Fibroblast of gingiva (primary cell): ENCODE data around the gene TSPEAR.

Experiments used
- DNase-seq: peaks from one replicate; pipeline ENCODE4 v3.0.0-alpha.2; 2011; ENCODE audit warnings: low read depth

Gene TSPEAR

DNA sequence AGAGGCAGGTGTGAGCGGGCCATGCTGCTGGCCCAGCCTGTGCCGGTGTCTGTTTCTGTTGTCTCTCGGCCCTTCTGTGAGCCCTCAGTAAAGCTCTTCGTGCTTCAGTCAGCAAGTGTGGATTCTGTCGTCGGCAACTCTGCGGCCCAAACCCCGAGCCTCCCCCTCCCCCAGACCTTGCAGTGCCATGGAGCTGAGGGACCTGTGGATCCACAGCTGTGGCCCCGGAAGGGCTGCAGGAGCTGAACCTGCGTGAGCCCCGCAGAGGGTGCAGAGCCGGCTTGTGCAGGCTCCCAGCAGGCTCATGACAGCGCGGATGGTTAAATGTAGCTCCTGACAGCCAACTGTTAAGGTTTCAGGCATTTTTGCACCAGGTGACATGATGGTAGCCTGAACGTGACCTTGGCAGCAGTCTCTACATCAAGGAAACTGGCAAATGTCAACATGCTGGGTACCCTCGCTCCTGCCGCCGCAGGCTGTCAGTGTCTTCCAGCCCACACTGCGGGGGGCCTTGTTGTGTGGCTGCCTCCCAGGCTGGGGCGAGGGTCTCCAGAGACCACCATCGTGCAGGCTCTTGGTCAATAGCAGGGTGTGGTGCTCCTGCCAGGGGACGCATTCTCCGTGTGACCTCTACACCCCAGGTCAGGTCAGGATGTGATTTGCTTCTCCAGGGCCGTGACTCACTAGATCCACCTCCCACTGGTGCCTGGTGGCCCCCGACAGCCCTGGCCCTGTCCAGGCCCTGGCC lies 249.1 kb downstream of the TSPEAR start:
- DNase-seq, result no peak

DNA sequence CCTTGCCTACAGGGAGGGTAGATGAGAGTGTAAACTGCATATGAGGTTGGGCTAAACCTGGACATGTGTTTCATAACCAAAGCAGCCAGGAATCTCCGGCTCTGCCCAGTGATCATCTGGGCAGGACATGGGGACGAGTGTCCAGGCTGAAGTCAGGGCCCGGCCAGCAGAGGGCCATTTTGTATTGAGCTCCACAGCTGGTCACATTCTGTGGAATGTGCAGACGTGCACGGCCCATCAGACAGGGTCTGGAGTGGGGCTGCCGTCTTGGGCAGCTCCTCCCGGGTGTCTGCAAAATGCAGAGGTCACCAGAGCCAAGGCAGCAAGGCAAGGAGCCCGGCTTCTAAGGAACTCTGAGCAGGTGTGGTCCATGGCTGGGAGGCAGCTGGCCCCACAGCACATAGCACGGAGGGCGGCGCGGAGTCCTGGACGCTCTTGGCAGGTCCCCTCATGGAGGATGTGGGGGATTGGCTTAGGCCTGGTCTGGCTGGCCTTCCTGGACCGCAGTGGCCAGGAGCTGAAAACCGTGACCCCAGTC lies 249.8 kb downstream of the TSPEAR start:
- no peak for DNase-seq

GRCh38 chr21:44461005-44461404 lies 250.4 kb downstream of the TSPEAR start:
- no peak for DNase-seq

DNA sequence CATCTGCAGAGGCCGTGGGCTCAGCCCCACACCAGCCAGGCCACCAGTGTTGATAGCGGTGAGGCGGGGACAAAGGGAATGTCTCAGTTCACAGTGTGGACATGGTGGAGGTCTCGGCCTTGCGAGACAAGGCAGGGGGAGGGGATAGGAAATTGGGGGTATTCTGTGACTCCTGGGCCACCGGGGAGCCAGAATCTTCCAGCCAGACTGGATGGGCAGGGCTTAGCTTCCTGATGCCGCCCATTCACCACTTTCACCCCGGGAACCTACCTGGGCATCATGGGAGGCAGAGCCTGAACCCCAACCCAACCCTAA lies 251.0 kb downstream of the TSPEAR start:
- DNase-seq, result no peak

- no peak for DNase-seq
These were observed 251.5 kb downstream of the TSPEAR start for GRCh38 chr21:44459712-44460440.

GRCh38 chr21:44458971-44459711 lies 252.2 kb downstream of the TSPEAR start:
- DNase-seq, result no peak

DNA sequence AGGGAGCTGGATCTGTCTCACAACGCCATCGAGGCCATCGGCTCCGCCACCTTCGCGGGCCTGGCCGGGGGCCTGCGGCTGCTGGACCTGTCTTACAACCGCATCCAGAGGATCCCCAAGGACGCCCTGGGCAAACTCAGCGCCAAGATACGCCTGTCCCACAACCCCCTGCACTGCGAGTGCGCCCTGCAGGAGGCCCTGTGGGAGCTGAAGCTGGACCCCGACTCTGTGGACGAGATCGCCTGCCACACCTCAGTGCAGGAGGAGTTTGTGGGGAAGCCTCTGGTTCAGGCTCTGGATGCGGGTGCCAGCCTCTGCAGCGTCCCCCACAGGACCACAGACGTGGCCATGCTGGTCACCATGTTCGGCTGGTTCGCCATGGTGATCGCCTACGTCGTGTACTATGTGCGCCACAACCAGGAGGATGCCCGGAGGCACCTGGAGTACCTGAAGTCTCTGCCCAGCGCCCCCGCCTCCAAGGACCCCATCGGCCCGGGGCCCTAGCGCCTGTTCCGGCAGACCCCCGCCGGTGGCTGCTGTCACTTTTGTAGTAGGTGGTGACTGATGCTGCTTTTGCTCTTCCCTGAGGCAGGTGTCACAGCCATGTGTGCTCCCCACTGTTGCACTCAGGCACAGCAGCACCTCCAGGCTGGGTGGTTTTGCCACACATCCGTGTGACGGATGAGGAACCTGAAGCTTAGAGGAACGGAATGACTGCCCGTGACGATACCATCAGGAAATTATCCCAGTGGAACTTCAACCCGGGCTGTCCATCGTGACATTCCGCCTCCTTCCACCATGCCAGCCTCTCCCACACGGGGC lies 254.2 kb downstream of the TSPEAR start:
- no peak for DNase-seq

DNA sequence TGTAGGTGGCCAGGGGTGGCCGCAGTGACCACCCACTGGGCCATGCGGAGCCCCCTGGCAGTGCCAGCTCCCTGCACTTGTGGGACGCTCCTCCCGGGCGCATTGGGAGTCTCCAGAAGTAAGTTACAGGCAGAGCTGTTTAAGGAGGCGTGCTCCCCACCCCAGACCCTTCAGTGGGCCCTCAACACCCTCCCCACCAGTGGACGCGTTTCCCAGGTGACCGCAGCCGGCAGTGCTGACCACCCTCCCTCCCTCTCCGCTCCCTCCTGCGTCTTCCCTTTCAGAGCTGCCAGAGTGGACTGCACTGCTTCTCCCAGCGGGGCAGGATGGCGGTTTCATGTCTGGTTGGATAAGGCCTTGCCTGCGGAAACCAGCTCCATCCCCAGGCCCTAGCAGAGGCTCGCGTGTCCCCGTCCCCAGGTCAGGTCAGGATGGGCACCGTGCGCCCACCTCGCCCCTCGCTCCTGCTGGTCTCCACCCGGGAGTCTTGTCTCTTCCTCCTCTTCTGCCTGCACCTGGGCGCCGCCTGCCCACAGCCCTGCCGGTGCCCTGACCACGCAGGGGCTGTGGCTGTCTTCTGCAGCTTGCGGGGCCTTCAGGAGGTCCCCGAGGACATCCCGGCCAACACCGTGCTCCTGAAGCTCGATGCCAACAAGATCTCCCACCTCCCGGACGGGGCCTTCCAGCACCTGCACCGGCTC lies 255.0 kb downstream of the TSPEAR start:
- DNase-seq, result no peak

DNA sequence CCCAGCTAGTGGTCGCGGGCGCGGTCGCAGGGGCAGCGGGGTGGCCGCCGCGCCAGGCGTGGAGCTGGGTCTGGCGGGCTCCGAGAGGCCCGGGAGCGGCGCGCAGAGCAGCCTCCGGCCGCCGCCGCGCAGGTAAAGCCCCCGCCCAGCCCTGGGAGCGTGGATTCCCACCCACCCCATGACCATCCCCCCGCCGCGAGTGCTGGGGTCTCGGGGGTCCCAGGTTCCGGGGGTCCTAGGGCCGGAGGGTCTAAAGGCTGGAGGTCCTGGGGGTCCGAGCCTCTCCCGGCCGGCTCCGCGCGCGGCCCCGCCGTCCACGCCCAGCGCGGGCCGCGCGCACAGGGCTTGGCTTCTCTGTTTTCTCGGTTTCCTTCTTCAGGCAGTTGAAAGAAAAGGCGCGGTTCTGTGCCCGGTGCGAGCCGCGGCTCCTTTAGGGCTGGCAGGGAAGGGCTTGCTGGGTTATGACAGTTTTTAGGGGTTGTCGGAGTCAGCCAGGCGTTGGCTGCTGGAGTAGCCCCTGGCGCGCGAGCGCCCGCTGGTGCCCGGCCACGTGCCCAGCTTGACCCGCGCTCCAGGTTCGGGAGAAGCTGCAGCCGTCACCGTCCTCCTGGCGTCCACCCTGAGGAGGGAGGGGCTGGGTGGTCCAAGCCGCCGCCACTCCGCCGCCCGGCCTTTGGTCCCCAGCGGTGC lies 255.7 kb downstream of the TSPEAR start:
- DNase-seq, result peak; percentile 4

- peak; percentile 52 for DNase-seq
These were observed 256.4 kb downstream of the TSPEAR start, which contains the start of gene LRRC3 for GRCh38 chr21:44454747-44455523. TSS of gene LRRC3 (plus strand) at chr21:44455510. CDS start at chr21:44456645, 1,135 bp downstream.

DNA sequence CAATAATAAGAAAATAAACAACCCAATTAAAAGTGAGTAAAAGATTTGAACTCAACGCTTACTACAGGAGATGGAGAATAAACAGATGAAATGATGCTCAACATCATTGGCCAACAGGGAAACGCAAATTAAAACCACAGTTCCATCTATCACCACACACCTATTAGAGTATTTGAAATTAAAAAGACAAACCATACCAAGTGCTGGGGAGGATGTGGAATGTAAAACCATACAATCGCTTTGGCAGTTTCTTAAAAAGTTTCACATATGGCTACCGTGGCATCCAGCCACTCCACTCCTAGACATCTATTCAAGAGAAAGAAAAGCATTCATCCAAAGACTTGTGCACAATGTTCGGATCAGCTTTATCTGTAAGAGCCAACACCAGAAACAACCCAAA lies 257.3 kb downstream of the TSPEAR start:
- DNase-seq, result no peak

- no peak for DNase-seq
These were observed 258.3 kb downstream of the TSPEAR start for GRCh38 chr21:44453120-44453519.

- DNase-seq, result no peak
These were observed 260.4 kb downstream of the TSPEAR start for GRCh38 chr21:44450999-44451398.

DNA sequence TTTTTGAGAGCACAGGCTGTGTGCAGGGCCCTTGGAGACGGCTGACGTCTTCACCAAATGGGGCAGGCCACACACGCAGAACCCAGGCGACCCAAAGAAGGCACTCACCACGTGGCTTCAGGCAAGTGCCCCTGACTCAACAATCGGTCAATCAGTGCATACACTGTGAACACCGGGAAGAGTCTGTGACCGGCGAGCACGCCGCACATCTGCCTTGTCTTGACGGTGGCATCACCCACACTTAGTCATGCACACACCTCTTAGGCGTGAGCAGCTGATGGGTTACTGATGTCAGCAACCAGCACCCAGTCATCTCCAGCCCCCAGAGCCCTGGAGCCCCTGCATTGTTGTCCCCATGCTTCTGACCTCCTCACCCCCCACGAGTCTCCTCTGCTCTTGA lies 261.0 kb downstream of the TSPEAR start:
- no peak for DNase-seq

- no peak for DNase-seq
These were observed 261.7 kb downstream of the TSPEAR start for GRCh38 chr21:44449473-44450363.

GRCh38 chr21:44448651-44449131 lies 262.7 kb downstream of the TSPEAR start:
- DNase-seq, result no peak
